HG02798 (cell line): Measurements from ENCODE around the gene PMEL.
A peak's percentile ranks its signal among the peaks of the same experiment; 100 is the strongest.

Experiments
- ATAC-seq: cut with Tn5 transposase; IDR thresholded peaks from one replicate; pipeline ENCODE4 v1.9.1; 2021; ENCODE audit warnings: mild to moderate bottlenecking; ENCODE audit not compliant: unreplicated experiment, poor library complexity

Gene PMEL

GRCh38 chr12:55946553-55946952 is 19.3 kb downstream of the PMEL start:
- no peak for ATAC-seq

DNA sequence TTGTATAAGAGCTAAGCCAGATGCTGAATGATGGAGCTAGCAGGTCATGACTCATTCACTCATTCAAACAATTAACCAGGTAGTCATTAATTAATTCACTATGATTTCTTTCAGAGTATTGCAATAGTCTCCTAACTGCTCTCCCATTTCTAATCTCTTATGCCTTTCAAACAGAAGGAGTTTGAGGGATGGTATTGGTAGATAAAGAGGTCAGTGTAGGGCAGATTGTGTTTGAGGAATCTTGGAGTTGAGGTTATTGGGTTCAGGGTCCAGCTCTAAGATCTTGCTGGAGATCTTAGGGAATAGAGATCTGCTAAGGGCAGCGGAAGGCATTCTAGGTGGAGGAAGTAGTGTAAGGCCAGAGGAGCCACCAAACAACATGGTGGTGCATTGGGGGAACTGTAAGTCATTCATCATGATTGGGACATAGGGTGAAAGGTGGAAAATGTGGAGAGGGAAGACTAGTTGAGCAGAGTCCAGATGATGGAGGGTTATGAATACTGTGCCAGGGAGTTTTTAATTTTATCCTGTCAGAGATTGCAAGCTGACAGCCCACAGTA is 23.2 kb downstream of the PMEL start:
- ATAC-seq = no peak

GRCh38 chr12:55942055-55942454 is 23.8 kb downstream of the PMEL start:
- no peak for ATAC-seq

DNA sequence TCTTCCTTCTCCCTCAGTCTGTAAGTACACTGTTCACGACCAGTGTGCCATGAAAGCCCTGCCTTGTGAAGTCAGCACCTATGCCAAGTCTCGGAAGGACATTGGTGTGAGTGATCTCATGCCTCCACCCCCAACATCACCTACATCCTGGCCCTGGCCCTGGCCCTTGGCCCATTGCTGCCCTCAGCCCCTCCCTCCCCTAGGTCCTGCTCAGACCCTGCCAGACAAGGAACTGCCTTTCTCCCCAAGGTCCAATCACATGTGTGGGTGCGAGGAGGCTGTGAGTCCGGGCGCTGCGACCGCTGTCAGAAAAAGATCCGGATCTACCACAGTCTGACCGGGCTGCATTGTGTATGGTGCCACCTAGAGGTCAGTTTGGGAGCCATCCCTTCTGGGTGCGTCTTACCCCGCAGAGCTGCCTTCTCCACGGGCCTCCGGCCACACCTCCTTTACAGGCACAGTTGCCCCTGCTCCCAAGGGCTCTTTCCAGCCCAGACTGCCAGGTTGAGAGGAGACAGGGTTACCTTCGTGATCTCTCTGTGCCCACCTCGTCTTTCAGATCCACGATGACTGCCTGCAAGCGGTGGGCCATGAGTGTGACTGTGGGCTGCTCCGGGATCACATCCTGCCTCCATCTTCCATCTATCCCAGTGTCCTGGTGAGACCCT is 25.6 kb downstream of the PMEL start:
- ATAC-seq = peak; percentile 95

DNA sequence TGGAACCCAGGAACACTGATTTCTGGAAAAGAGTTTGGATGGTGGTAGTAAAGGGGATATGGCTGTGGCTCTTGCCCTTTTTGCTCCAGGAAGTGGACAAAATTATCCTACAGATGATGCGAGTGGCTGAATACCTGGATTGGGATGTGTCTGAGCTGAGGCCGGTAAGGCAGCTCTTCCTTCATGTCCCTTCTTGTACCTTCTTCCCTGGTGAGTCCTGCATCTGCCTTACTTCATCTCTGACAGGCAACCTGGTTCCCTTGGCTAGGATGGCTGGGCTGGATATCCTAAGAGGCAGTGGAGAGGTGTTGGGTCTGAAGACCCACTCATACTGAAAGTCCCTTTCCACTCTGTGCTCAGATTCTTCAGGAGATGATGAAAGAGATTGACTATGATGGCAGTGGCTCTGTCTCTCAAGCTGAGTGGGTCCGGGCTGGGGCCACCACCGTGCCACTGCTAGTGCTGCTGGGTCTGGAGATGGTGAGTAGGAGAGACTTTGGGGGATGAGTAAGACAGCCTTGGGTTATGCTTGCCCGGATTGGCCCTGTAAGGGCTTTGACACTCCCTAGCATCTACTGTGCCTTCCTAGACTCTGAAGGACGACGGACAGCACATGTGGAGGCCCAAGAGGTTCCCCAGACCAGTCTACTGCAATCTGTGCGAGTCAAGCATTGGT is 26.9 kb downstream of the PMEL start:
- no peak for ATAC-seq

DNA sequence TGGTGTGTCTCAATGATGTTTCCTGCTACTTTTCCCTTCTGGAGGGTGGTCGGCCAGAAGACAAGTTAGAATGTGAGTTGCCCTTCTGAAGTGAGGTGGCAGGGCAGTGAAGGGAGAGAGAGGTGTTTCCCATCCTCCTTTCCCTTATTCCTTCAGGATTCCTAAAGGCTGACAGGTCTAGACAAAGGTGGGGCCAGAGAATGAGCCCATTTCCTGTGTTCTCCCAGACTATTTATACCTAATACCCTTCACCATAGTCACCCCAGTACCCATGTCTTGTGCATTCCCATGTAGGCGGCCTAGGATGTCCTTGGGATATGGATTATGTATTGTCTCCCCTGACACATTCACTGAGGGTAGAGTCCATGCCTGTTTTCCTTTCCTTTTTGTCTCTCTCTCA is 27.9 kb downstream of the PMEL start:
- ATAC-seq = no peak

- no peak for ATAC-seq
Observed at GRCh38 chr12:55935738-55936151, 30.1 kb downstream of the PMEL start.

GRCh38 chr12:55934773-55935172 is 31.1 kb downstream of the PMEL start:
- no peak for ATAC-seq

GRCh38 chr12:55933799-55934742 is 31.8 kb downstream of the PMEL start:
- no peak for ATAC-seq

DNA sequence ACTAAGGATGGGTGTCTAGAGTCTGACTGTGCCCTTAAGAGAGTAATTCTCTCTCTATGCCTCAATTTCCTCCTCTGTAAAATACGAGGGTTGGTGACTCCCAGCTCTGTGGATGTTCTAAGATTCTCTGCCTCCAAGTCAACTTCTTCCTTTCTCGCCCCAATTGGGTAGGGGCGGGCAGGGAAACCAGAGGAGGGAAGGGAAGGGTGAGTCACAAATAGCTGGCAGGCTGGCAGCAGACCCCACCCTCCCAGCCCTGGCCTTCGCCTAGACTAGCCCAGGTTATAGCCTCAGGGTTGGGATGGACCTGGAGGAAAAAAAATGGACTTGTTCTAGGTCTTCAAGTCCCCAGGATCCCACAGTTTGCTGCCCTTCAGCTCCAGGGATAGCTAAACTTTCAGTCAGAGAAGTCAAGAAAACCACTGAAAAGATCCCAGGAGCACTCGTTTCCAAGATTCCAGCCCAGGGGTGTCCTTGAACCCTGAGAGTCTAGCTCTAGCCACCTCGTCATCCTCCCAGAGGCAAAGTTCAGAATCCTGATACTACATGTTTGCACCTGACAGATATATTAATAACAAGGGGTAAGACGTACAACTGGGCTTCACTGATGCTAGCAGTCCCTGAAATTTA is 32.6 kb downstream of the PMEL start:
- no peak for ATAC-seq

DNA sequence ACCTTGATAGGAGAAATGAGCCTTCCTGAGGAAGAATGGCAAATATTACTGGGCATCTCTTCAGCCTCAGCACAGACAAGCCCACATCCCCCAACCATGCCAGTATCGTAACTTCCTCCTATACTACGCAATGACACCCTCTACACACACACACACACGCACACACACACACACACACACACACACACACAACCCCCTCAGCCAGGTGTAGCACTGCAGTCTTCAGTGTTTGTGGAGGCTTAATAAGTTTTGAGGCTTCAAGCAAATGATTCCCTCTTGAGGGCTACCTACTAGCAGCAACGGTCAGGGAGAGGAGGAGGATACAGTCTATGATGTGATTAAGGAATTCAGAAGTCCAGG is 33.3 kb downstream of the PMEL start:
- no peak for ATAC-seq

GRCh38 chr12:55931780-55932550 is 33.9 kb downstream of the PMEL start:
- no peak for ATAC-seq

DNA sequence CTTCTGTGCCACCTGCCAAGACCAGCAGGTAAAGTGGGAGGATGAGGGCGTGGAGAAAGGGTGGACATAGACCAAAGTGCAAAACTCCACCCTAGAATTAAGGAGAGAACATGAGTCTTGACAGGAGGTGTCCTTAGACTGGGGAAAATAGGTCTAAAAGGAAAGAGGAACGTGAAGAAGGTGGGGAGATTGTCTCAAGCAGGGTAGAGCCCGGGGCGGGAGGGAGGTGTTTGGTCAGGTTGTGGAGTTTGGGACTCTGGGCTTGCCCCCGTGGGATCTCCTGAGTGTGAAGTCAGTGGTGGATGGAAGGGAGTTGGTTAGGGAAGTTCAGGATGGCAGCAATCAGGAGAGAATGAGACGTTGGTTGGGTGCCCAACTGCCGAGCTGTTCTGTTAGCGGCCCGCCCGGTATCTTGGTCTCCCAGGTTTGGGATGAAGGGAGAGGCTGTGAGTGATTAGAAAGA is 34.5 kb downstream of the PMEL start:
- no peak for ATAC-seq

DNA sequence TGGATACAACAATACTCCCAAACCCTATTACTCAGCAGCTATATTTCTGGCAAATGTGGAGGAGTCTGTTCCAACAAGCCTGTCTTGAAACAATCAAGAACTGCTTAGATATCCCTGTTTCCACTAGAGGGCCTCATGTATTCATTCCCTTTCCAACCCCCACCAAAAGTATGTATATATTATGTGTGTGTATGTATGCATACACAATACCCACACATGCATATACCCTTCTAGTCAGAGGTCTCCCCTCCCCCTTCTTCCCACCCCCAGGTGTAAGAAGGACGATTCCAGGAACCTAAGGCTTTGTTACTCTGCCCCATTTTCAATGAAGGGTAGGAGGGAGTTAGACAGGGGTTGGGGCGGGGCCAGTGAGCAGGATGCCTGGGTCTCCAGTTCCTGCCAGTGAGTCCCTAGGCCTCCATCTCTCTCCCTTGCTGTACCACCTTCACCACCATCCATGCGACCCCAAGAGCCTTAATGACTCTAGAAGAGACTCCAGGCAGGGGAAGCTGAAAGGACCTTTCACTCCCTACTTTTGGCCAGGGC is 35.0 kb downstream of the PMEL start, which contains the start of gene DGKA:
Gene DGKA (plus strand): TSS at position 392 of the 546 bp plus-strand sequence. CDS start 5,342 bp downstream, outside the sequence.
- ATAC-seq = no peak

- ATAC-seq = peak; percentile 27
Observed at GRCh38 chr12:55929306-55929791, 36.5 kb downstream of the PMEL start.

DNA sequence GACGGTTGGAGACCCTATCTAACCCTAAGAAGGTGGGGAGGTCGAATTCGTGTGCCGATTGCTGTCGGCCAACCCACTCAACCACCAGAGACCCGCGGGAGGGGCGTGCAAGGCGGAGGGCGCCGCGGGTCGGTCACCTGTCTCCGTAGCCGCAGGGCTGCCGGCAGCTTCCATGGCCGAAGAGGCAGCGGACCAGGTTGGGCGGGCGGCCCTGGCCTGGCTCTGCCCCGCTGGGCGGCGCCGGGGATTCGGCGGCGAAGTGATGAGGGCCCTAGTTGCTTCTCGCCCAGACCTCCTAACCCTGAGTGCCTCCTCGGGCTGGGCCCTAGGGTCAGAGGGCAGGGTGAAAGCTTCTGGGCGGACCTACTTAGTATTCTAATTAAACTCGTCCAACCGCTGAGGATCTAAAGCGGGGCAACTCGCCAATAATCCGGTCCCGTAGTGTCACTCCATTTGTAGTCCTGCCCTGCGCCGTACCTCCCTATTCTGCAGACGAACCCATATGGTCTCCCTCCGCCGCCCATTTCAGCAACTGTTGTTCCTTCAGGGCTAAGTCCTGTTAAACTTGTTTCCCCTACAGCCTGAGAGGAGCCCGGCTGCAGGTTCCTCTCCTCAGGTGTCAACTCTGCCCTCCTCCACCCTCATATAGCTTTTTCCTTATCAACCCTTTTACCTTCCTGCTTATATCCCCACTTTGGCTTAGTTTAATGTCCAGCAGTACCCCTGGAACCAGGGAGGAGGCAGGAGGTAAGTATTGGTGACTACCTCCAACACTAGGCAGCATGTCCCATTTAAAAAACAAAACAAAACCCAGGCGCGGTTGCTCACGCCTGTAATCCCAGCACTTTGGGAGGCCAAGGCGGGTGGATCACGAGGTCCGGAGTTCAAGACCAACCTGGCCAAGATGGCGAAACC is 38.0 kb downstream of the PMEL start, which contains the start of gene PYM1:
Gene PYM1 (minus strand): TSS at position 307 of the 915 bp plus-strand sequence. CDS start 133 bp downstream, at position 174.
- ATAC-seq = peak; percentile 53

DNA sequence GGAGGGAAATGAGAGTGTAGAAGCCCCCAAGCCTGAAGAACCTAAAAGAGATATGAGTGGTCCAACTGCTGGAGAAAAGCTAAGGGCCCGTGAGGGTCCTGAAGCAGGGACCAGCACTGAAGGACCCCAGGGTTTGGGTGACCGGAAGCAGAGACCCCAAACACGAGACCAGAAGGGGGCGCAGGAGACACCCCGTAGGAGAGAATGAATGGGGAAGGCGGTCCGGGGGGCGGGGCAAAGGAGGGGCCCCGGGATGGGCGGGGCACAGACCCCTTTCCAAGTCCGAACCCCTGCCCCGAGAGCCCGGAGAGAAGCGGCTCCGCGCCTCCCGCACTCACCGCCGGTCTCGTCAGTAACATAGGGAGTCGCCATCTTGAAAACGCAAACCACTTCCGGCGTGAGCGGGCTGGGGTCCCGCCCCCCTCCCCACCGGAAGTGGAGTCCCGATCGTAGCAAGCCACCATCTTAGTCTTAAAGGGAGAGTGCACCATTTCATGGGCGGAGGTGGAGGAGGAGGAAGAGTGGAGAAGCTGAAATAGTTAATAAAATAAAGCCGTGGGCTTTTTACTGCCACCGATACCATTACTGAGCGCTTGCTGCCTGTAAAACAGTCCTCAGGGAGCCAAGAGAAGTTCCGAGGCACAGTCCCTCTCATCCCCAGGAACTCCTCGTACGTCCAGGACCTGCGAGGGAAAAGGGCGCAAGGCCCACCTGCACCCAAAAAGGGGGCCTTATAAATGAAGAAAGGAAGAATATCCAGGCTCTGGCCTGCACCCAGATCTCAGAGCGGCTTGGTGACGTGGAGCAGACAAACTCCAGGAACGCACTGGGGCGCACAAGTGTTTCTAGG is 38.9 kb downstream of the PMEL start:
- peak; percentile 52 for ATAC-seq
